ENCODE data around the gene VSNL1. TPM values are rescaled to one million over a fixed set of nuclear protein-coding genes. Genes with fewer than 3 reads are reported as not detected.

The VSNL1 gene
- total and polyA plus RNA-seq, 10 of the 15 experiments (the other 5 are each of a cell fraction or from before 2014, with no cell fraction given): 0.04 to 0.30 (median 0.12) TPM; not detected in 4

GRCh38 chr2:17644997-17645720 lies 104.7 kb downstream of the VSNL1 start:
- DNase-seq (ENCODE audit: low read depth, low spot score) (no peak), ATAC-seq (no peak), FAIRE-seq (no peak)
- H3K79me2 ChIP-seq (ENCODE audit: control insufficient read depth, insufficient read depth, low read length): no peaks in the 10 kb centered on the region
- H3K27ac ChIP-seq (ENCODE audit: control insufficient read depth, insufficient read depth): no peak overlapping the region
- H3K9ac ChIP-seq (ENCODE audit: control insufficient read depth, insufficient read depth, low read length): no peak overlapping the region
- WGBS (ENCODE audit: insufficient coverage, insufficient replicate concordance, low lambda C conversion rate, missing lambda C conversion rate): 65% methylated on average over 4 of the region's 4 CpGs
- no peak overlapping the region for H3K4me2 ChIP-seq (ENCODE audit: control insufficient read depth, insufficient read depth)
- H3K4me1 ChIP-seq (ENCODE audit: control insufficient read depth, insufficient read depth, low read length): peaks cover 3% of the 10 kb centered on the region
- H2AFZ ChIP-seq (ENCODE audit: control insufficient read depth, low read depth, low read length): no peak overlapping the region
- H3K4me3 ChIP-seq: no peak overlapping the region
- intact Hi-C loops (cut with micrococcal nuclease; ENCODE audit: unreplicated experiment): no loop called here
- ChIA-PET POLR2A (interaction anchor here (1.0 kb wide), 1 partner anchor 14 kb away, joined by 4 read pairs; no protein-coding TSS in a partner anchor), RAD21 (ENCODE audit: unreplicated experiment) (interaction anchor here (0.8 to 7.1 kb wide), 11 partner anchors 11 to 505 kb away, joined by 3 to 138 read pairs (median 4); no protein-coding TSS in a partner anchor), CTCF (interaction anchor here (0.7 to 24.9 kb wide), 29 partner anchors 9 to 504 kb away, joined by 3 to 604 read pairs (median 4); partner anchors contain the start of gene RAD51AP2), SMC1A (ENCODE audit: uncharacterized antibody, unreplicated experiment) (interaction anchor here (0.7 to 6.7 kb wide), 18 partner anchors 9 to 535 kb away, joined by 3 to 165 read pairs (median 5); no protein-coding TSS in a partner anchor)
- H4K20me1 ChIP-seq (ENCODE audit: control insufficient read depth, insufficient read depth): no peaks in the 10 kb centered on the region
- H3K9me3 ChIP-seq (replicated peaks; ENCODE audit: control insufficient read depth, insufficient read depth, low read length): no peaks in the 10 kb centered on the region
- no peaks in the 10 kb centered on the region for H3K27me3 ChIP-seq (replicated peaks in 1 of 2; ENCODE audit: control insufficient read depth in 2 of 2, insufficient read depth in 2 of 2, low read length in 1 of 2)
- in situ Hi-C loops (cut with MboI): no loop called here
- H3K36me3 ChIP-seq (ENCODE audit: control insufficient read depth in 2 of 2, insufficient read depth in 2 of 2, low read length in 1 of 2): no peaks in the 10 kb centered on the region
- no peak for TF ChIP-seq SMARCA5 (IDR thresholded peaks at IDR 0.05)
- BruUV-seq (replicated peaks): no TSS peak

GRCh38 chr2:17646081-17646554 lies 105.6 kb downstream of the VSNL1 start:
- Histone ChIP-seq H3K4me3 (no peak overlapping the region), H3K36me3 (ENCODE audit: control insufficient read depth in 2 of 2, insufficient read depth in 2 of 2, low read length in 1 of 2) (no peaks in the 10 kb centered on the region), H3K9me3 (replicated peaks; ENCODE audit: control insufficient read depth, insufficient read depth, low read length) (no peaks in the 10 kb centered on the region), H3K27ac (ENCODE audit: control insufficient read depth, insufficient read depth) (no peak overlapping the region), H4K20me1 (ENCODE audit: control insufficient read depth, insufficient read depth) (no peaks in the 10 kb centered on the region), H3K27me3 (replicated peaks in 1 of 2; ENCODE audit: control insufficient read depth in 2 of 2, insufficient read depth in 2 of 2, low read length in 1 of 2) (no peaks in the 10 kb centered on the region), H3K79me2 (ENCODE audit: control insufficient read depth, insufficient read depth, low read length) (no peaks in the 10 kb centered on the region), H3K4me2 (ENCODE audit: control insufficient read depth, insufficient read depth) (peak overlapping the region; percentile 63), H3K9ac (ENCODE audit: control insufficient read depth, insufficient read depth, low read length) (no peak overlapping the region), H2AFZ (ENCODE audit: control insufficient read depth, low read depth, low read length) (peak overlapping the region; percentile 81), H3K4me1 (ENCODE audit: control insufficient read depth, insufficient read depth, low read length) (peaks cover 3% of the 10 kb centered on the region)
- in situ Hi-C loops (cut with MboI): no loop called here
- ChIA-PET SMC1A (ENCODE audit: uncharacterized antibody, unreplicated experiment) (interaction anchor here (0.7 to 6.7 kb wide), 20 partner anchors 10 to 534 kb away, joined by 3 to 165 read pairs (median 4); no protein-coding TSS in a partner anchor), POLR2A (no interaction called here), CTCF (interaction anchor here (0.6 to 24.9 kb wide), 34 partner anchors 10 to 526 kb away, joined by 3 to 604 read pairs (median 4); partner anchors contain the start of gene RAD51AP2), RAD21 (ENCODE audit: unreplicated experiment) (interaction anchor here (0.7 to 7.1 kb wide), 13 partner anchors 10 to 504 kb away, joined by 3 to 138 read pairs (median 4); no protein-coding TSS in a partner anchor)
- FAIRE-seq: peak; percentile 93
- DNase-seq (ENCODE audit: low read depth, low spot score): peak; percentile 45
- ATAC-seq: peak; percentile 88
- intact Hi-C loops (cut with micrococcal nuclease; ENCODE audit: unreplicated experiment): loop anchor here (1.0 to 2.0 kb wide), 3 partner anchors 12 to 127 kb away; partner anchors contain the start of gene RAD51AP2
- BruUV-seq (replicated peaks): no TSS peak
- 2% methylated on average over 3 of the region's 3 CpGs for WGBS (ENCODE audit: insufficient coverage, insufficient replicate concordance, low lambda C conversion rate, missing lambda C conversion rate)
- TF ChIP-seq SMC3 (IDR thresholded peaks at IDR 0.05; ENCODE audit: borderline replicate concordance, low read length) (peak; percentile 90), MEF2A (IDR thresholded peaks at IDR 0.05; ENCODE audit: insufficient read depth, low read depth, low read length) (0 out of 2 replicates have a peak, but pooled peaks have one; percentile 12), CHD1 (IDR thresholded peaks at IDR 0.05; ENCODE audit: low read depth, low read length) (no peak), HDAC2 (IDR thresholded peaks at IDR 0.05) (peak; percentile 58; the same call in 1 of the 2 replicates), NR2C1 (IDR thresholded peaks at IDR 0.05) (no peak), SPI1 (IDR thresholded peaks at IDR 0.05; ENCODE audit: borderline replicate concordance, insufficient read depth, low read depth, low read length) (peak; percentile 74), ATF3 (IDR thresholded peaks at IDR 0.05; ENCODE audit: borderline replicate concordance, extremely low read depth, low read depth, low read length) (no peak), PKNOX1 (IDR thresholded peaks at IDR 0.05) (peak; percentile 66), POLR2AphosphoS5 (IDR thresholded peaks at IDR 0.05; ENCODE audit: low read length) (no peak), YY1 (IDR thresholded peaks at IDR 0.05; ENCODE audit: low read depth, low read length) (peak; percentile 61; the same call in 1 of the 2 replicates), RAD21 (IDR thresholded peaks at IDR 0.05; ENCODE audit: insufficient read depth, low read depth, low read length) (peak; percentile 79), NBN (IDR thresholded peaks at IDR 0.05) (0 out of 2 replicates have a peak, but pooled peaks have one; percentile 47), RAD51 (IDR thresholded peaks at IDR 0.05) (0 out of 2 replicates have a peak, but pooled peaks have one; percentile 6), TCF12 (IDR thresholded peaks at IDR 0.05; ENCODE audit: low read depth, low read length) (peak; percentile 84; the same call in 1 of the 2 replicates), JUNB (IDR thresholded peaks at IDR 0.05) (peak; percentile 65)

Measured in GM12878 (cell line).